AG20443 (cell line): ENCODE data around the gene METTL23.
"Not testable (repeated sequence)": the region's sequence is repeated elsewhere in the genome, so short reads cannot be mapped to it uniquely, and the experiment has no call there.

Source experiments
- DNase-seq: peaks from one replicate; pipeline ENCODE4 v3.0.0; 2012; ENCODE audit warnings: low spot score, mixed read lengths

Gene METTL23

DNA sequence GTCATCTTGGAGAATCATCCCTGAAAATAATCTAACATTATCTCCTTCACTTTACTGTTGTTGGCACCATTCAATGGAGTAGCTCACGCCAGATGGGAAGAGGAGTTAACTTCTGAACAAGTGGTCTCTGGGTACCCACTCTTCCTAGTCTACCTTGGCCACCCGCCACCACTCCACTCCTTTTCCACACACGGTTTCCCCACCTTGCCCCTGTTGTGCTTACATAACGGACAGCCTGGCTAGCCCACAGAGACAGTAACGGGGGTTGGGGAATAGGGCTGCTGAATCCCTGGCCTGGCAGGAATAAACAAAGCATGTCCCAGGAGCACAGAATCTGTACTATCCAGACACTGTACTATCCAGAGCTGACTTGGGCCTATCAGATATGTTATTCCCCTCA lies 12.3 kb upstream of the METTL23 start:
- no peak for DNase-seq

DNA sequence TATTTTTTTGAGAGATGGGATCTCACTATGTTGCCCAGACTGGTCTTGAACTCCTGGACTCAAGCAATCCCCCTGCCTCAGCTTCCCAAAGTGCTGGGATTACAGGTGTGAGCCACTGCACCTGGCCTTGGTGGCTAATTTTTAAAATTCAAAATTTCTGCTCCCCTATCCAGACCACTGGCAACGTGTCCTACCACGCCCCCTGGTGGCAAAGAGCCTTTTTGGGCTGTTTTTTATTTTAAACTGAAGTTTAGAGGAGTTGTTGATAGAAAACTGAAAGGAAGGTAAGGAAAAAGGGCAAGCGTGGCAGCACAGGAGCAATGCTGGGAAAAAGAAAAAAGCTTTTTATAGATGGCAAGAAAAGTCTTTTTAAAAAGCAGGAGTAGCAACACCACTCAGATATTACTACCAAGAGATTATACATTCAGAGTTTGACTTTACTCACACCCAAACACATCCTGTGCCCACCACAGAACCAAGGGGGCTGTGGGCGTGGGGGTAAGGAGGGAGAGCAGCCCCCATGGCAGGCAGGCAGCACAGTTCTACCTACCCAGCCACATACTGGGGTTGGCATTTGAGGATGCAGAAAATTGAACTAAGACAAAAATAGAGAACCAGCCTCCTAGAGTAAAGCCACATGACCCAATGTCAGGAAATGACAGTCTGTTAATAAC lies 11.7 kb upstream of the METTL23 start:
- DNase-seq, result no peak

DNA sequence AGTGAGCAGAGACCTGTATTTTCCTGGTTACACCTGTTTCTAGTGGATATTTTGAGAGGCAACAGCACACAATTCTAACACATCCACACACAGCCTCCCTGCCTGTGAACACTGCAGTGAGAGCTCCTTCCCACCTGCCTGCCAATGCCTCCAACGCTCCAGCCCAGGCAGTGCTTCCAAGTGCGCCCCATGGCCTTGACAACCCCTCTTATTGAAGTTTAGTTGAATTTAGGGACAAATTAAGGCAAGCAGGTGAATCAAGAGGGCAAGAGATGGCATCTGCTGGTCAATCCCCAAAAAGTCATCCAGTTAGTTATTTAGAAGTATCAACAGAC lies 11.2 kb upstream of the METTL23 start:
- no peak for DNase-seq

- DNase-seq, result peak; percentile 90
Measured at GRCh38 chr17:76716146-76716838, 10.3 kb upstream of the METTL23 start.

- DNase-seq, result peak; percentile 82
Measured at GRCh38 chr17:76716839-76717215, 9.8 kb upstream of the METTL23 start.

- DNase-seq, result no peak
Measured at GRCh38 chr17:76718516-76718915, 8.1 kb upstream of the METTL23 start.

DNA sequence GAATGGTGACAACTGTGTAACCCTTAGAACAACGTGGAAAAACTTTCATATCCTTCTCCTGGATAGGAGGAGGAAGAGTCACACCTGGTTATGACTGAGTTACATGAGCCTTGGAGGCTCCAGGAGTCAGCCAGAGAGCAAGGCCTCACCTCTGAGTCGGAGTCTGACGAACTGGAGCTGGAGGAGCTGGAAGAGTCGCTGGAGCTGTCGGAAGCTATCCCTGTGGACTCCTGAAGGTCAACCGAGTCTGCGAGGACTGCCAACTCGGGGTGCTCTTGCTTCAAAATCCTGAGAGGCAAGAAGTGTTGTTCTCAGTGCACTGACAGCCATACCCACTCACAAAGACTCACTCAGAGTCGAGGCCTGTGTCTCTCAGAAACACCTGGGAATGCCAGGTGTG lies 6.4 kb upstream of the METTL23 start:
- DNase-seq, result no peak

- no peak for DNase-seq
Measured at GRCh38 chr17:76720941-76721340, 5.7 kb upstream of the METTL23 start.

DNA sequence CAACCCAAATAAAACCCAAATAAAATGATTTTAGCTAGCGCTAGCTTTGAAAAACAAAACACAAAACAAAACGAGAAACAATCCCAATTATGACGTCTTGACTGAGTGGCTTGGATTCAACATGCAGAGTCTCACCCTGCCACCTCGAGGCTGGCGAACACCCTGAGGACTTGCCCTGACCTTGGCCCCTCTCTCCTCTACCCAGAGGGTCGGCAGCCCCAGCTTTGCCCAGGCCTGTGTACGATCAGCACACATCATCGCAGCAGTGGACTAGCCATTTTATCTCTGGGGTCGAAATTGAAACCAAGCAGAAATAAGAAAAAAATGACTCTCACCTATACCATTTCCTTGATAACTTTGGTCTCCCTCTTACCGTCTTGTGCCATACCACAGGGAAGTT lies 5.2 kb upstream of the METTL23 start:
- no peak for DNase-seq

GRCh38 chr17:76722279-76722678 lies 4.4 kb upstream of the METTL23 start:
- no peak for DNase-seq

GRCh38 chr17:76722977-76723376 lies 3.7 kb upstream of the METTL23 start:
- DNase-seq, result not testable (repeated sequence)

DNA sequence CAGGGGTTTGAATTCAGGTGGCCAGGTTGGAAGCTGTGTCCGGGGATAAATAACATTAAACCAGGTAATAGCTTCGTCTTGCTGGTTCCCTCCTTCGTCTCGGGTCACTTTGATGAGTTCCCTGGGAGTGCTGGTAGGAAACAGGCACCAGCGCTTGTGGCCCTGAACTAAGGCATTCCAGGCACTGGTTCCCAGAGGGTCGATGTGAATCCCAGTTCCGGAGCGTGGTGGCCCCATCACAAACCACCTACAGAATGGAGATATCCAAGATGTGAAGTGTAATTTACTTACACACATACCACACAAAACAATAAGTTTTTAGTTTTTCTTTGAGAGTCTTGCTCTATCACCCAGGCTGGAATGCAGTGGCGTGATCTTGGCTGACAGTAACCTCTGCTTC lies 2.8 kb upstream of the METTL23 start:
- DNase-seq, result no peak

DNA sequence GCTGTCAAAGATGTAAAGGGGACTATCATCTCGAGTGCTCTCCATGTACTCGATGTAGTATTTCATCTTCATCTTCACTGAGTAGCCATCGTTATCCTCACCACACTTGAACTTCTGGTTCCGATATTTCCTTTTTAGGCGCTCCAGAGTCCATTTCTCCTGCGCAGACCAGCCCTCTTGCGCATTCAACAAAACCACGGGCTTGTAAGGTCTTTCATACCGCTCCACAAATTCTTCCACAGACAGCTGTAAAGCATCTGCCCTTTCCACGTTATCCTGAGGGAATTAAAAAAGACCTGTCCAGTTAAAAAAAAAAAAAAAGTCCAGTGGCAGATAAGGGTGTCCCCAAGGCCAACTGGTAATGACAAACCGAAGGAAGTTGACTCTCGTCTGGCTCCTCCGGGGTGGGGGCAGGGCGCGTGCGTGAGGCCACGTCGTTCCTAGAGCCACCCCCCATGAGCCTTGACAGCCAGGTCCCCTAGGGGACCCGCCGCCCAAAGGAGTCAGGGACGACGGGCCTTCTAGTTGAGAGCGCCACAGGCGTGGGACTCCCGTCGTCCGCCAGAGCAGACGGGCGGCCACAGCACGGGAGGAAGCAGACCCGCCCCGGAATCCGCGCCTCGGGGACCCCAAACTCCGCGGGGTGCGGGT lies 934 bp upstream of the METTL23 start:
- peak; percentile 62 for DNase-seq

- peak; percentile 94 for DNase-seq
Measured at GRCh38 chr17:76726231-76726775, 336 bp upstream of the METTL23 start, which contains the start of gene JMJD6. Gene JMJD6, minus strand, starts transcription at chr17:76726606. Its CDS starts 131 bp downstream, at chr17:76726475.

DNA sequence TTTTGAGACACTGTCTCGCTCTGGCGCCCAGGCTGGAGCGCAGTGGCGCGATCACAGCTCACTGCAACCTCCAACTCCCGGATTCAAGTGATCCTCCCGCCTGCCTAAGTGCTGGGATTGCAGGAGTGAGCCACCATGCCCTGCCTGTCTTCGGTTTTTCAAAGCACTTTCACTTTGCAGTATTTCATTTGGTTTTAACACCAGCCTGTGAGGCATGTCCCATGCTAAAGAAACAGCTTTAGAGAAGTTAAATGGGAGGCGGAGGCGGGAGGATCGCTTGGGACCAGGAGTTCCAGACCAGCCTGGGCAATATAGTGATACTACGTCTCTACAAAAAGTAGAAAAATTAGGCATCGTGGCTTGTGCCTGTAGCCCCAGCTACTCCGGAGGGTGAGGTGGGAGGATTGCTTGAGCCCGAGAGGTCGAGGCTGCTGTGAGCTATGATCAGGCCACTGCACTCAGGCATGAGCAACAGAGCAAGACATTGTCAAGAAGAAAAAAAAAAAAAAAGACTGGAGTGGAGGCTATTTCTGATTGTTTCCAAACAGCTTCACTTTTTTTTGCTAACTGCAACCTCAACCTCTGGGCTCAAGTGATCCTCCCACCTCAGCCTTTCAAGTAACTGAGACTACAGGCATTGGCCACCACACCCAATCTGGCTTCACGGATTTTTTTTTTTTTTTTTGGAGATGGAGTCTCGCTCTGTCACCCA lies 1.3 kb downstream of the METTL23 start:
- DNase-seq, result no peak

- not testable (repeated sequence) for DNase-seq
Measured at GRCh38 chr17:76731800-76732733, 5.4 kb downstream of the METTL23 start.

DNA sequence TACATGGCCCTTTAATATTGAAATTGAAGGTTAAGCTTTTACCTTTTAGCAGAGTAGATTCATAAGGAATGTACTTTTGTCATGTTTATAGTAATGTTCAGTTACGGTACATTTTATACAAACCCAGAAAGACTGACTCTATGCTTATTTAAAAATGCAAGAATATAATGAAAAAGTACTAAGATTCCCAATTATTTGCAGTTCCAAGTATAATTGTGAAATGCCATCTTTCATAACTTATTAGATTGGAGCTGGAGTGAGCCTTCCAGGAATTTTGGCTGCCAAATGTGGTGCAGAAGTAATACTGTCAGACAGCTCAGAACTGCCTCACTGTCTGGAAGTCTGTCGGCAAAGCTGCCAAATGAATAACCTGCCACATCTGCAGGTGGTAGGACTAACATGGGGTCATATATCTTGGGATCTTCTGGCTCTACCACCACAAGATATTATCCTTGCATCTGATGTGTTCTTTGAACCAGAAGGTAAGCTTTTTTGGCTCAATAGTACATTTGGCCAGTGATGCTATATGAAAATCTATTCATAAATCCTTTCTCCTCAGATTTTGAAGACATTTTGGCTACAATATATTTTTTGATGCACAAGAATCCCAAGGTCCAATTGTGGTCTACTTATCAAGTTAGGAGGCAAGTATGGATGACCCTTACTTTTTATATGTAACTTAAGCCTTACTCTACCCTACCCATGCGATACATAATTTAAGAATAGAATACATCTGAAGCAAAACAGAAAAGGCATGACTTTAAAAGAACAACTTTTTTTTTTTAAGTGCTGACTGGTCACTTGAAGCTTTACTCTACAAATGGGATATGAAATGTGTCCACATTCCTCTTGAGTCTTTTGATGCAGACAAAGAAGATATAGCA lies 6.3 kb downstream of the METTL23 start:
- no peak for DNase-seq

DNA sequence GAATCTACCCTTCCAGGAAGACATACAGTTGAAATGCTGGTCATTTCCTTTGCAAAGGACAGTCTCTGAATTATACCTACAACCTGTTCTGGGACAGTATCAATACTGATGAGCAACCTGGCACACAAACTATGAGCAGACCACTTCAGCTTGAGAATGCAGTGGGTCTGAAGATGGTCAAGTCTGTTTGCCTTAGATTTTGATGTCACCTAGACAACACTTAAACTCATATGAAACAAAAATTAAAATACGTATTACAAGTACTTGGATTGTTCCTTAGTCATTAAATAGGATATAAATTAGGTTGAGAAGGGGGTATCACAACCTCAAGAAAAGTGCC lies 6.9 kb downstream of the METTL23 start:
- no peak for DNase-seq

- no peak for DNase-seq
Measured at GRCh38 chr17:76734080-76734840, 7.6 kb downstream of the METTL23 start.

DNA sequence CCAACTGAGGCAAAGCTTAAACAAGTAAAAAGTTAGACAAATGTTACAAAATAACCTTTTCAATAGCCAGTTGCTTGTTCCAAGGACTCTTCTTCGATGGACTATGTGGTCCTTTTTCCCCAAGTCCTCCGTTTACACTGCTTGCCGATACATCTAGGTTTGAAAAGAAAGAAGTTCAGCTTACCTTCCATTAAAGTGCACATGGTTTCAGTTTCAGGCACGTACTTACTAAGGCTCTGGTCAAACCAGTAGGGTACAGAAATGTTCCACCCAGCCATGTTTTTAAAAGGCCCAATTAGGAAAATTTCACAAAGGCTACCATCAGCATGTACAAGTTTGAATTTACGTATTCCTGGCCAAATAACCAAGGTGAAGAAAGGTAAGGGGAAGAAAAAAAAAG lies 8.4 kb downstream of the METTL23 start:
- DNase-seq, result no peak
